HepG2 (cell line): ENCODE data around the gene RHOT2. TPM values are rescaled to one million over a fixed set of nuclear protein-coding genes. Genes with fewer than 3 reads are reported as not detected.
A peak's percentile ranks its signal among the peaks of the same experiment; 100 is the strongest.

Source experiments
- MIER2 ChIP-seq: IDR thresholded peaks from 2 replicates; pipeline ENCODE4 v1.6.1; 2016; ENCODE audit warnings: missing biosample characterization, missing genetic modification reagents
- PAX8 ChIP-seq: sonication (generic); formaldehyde crosslinking; IDR thresholded peaks from 2 replicates; pipeline ENCODE4 v1.8.0; 2022; ENCODE audit warnings: mild to moderate bottlenecking, missing genetic modification reagents, borderline replicate concordance
- SMC3 ChIP-seq: IDR thresholded peaks from 2 replicates; pipeline ENCODE4 v1.6.1; 2011; ENCODE audit warnings: low read length, improper control_type of control experiment
- STAG1 ChIP-seq: sonication (generic); formaldehyde crosslinking; IDR thresholded peaks from 2 replicates; pipeline ENCODE4 v1.4.0; 2020; ENCODE audit warnings: missing genetic modification reagents
- TAF1 ChIP-seq: sonication (generic); formaldehyde crosslinking; IDR thresholded peaks from 2 replicates; pipeline ENCODE4 v1.4.0; 2020; ENCODE audit warnings: missing genetic modification reagents
- XBP1 ChIP-seq: sonication (generic); formaldehyde crosslinking; IDR thresholded peaks from 2 replicates; pipeline ENCODE4 v1.5.0; 2020; ENCODE audit warnings: missing genetic modification reagents
- YY1 ChIP-seq: IDR thresholded peaks from 2 replicates; pipeline ENCODE4 v1.6.1; 2011; ENCODE audit warnings: low read length, low read depth, moderate library complexity, mild to moderate bottlenecking; ENCODE audit not compliant: insufficient read depth, insufficient replicate concordance
- ZNF333 ChIP-seq: sonication (generic); formaldehyde crosslinking; IDR thresholded peaks from 2 replicates; pipeline ENCODE4 v1.4.0; 2020; ENCODE audit warnings: mild to moderate bottlenecking, missing genetic modification reagents, borderline replicate concordance
- ZNF589 ChIP-seq: sonication (generic); formaldehyde crosslinking; conservative IDR thresholded peaks from 2 replicates; pipeline ENCODE4 v1.8.0; 2022; ENCODE audit warnings: mild to moderate bottlenecking, moderate library complexity, missing genetic modification reagents
- ZNF777 ChIP-seq: sonication (generic); formaldehyde crosslinking; IDR thresholded peaks from 2 replicates; pipeline ENCODE4 v1.4.0; 2020; ENCODE audit warnings: missing genetic modification reagents
- polyA plus RNA-seq, 8 experiments: library from polyadenylated mRNA; depleted of rRNA in 3 of 8; stranded (reverse) in 7 of 8; unstranded in 1 of 8; fragments of >200 nt; fragmentation: Illumina TruSeq in 4 of 8; extraction: Trizol in 4 of 8; gene quantifications; 2 replicates each; pipeline versions ENCODE4 v1.2.1 to v1.2.3, GENCODE V29; 2011 to 2016; ENCODE audit warnings: low read depth in 4 of 8, missing spikeins in 1 of 8, mixed read lengths in 1 of 8; ENCODE audit not compliant: insufficient read depth in 1 of 8
- total RNA-seq, 5 experiments: library from RNA; depleted of rRNA; stranded (reverse); fragments of >200 nt; fragmentation: Illumina TruSeq; extraction: Trizol; gene quantifications; 2 replicates each; pipeline ENCODE4 v1.2.3, GENCODE V29; 2016; ENCODE audit warnings: low read depth in 1 of 5
- TF ChIP-seq, protein P1 (sequence below): sonication (generic); formaldehyde crosslinking; IDR thresholded peaks from 2 replicates; pipeline ENCODE4 v1.5.0; 2020; ENCODE audit warnings: mild to moderate bottlenecking, missing genetic modification reagents
- TF ChIP-seq, protein P2 (sequence below), 2 experiments: sonication (generic) in 1 of 2; formaldehyde crosslinking in 1 of 2; IDR thresholded peaks; 2 replicates each; pipeline versions ENCODE4 v1.4.0 to v1.6.1; 2018 to 2020; ENCODE audit warnings: missing genetic modification reagents in 2 of 2, borderline replicate concordance in 1 of 2, low read depth in 1 of 2, mild to moderate bottlenecking in 1 of 2, missing biosample characterization in 1 of 2
- TF ChIP-seq, protein P3 (sequence below): IDR thresholded peaks from 2 replicates; pipeline ENCODE4 v1.4.0; 2020; ENCODE audit warnings: mild to moderate bottlenecking, missing genetic modification reagents
- TF ChIP-seq, protein P4 (sequence below): IDR thresholded peaks from 2 replicates; pipeline ENCODE4 v1.6.1; 2018; ENCODE audit warnings: missing genetic modification reagents, mild to moderate bottlenecking, missing compliant biosample characterization
- TF ChIP-seq, protein P5 (sequence below): sonication (generic); formaldehyde crosslinking; IDR thresholded peaks from 2 replicates; pipeline ENCODE4; 2020; ENCODE audit warnings: missing genetic modification reagents, mild to moderate bottlenecking, borderline replicate concordance

RHOT2 gene
- total and polyA plus RNA-seq, 2 of the 13 experiments (the other 11 are each of a cell fraction or from before 2014, with no cell fraction given) = 63.6 to 76.9 TPM

DNA sequence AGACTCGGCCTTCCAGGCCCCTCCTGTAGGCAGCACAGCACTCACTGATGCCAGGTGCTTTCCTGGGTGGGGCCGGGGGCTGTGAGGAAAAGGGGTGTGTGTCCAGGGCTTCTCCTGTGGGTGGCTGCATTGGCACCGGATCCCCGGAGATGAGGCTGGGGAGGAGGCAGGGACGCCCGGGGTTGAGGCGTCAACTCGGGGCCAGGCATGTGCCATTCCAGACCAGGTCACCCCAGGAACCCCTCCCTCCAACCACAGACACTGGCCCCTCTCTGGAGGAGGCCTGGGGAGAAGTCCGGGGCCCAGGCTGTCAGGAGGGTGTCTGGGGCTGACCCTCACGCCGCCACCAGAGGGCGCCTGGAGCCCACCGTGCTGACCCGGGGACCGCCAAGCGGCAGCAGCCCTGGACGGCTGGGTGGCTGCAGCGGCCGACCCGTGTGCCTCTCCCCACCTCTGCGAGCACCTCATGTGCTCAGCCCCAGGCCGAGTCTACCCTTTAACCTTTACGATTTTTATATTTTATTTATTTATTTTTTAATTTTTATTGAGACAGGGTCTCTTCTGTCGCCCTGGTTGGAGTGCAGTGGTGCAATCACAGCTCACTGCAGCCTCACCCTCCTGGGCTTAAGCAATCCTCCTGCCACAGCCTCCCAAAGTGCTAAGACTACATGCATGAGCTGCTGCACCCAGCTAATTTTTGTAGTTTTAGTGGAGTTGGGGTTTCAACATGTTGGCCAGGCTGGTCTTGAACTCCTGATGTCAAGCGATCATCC, 43.8 kb downstream of the RHOT2 start (continued):
- TF ChIP-seq, protein P1, sequence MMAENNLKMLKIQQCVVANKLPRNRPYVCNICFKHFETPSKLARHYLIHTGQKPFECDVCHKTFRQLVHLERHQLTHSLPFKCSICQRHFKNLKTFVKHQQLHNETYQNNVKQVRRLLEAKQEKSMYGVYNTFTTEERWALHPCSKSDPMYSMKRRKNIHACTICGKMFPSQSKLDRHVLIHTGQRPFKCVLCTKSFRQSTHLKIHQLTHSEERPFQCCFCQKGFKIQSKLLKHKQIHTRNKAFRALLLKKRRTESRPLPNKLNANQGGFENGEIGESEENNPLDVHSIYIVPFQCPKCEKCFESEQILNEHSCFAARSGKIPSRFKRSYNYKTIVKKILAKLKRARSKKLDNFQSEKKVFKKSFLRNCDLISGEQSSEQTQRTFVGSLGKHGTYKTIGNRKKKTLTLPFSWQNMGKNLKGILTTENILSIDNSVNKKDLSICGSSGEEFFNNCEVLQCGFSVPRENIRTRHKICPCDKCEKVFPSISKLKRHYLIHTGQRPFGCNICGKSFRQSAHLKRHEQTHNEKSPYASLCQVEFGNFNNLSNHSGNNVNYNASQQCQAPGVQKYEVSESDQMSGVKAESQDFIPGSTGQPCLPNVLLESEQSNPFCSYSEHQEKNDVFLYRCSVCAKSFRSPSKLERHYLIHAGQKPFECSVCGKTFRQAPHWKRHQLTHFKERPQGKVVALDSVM = peak; percentile 41; the same call in 1 of the 2 replicates
- TF ChIP-seq, protein P2, sequence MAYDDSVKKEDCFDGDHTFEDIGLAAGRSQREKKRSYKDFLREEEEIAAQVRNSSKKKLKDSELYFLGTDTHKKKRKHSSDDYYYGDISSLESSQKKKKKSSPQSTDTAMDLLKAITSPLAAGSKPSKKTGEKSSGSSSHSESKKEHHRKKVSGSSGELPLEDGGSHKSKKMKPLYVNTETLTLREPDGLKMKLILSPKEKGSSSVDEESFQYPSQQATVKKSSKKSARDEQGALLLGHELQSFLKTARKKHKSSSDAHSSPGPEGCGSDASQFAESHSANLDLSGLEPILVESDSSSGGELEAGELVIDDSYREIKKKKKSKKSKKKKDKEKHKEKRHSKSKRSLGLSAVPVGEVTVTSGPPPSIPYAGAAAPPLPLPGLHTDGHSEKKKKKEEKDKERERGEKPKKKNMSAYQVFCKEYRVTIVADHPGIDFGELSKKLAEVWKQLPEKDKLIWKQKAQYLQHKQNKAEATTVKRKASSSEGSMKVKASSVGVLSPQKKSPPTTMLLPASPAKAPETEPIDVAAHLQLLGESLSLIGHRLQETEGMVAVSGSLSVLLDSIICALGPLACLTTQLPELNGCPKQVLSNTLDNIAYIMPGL (CRISPR knock-in tag; IDR thresholded peaks at IDR 0.05; ENCODE audit: borderline replicate concordance in 1 of 2, low read depth in 1 of 2) = peak in 1 of 2 experiments; percentile 51; a peak in 1 of 4 replicates
- TF ChIP-seq SMC3 (peak; percentile 38; the same call in 1 of the 2 replicates), XBP1 (CRISPR knock-in tag) (no peak), ZNF589 (CRISPR knock-in tag) (no peak), PAX8 (CRISPR knock-in tag) (no peak), MIER2 (CRISPR knock-in tag) (0 out of 2 replicates have a peak, but pooled peaks have one; percentile 21), STAG1 (CRISPR knock-in tag) (peak; percentile 96), ZNF777 (CRISPR knock-in tag) (peak; percentile 74), ZNF333 (CRISPR knock-in tag) (0 out of 2 replicates have a peak, but pooled peaks have one; percentile 28), YY1 (peak; percentile 46), TAF1 (no peak)
- TF ChIP-seq, protein P3, sequence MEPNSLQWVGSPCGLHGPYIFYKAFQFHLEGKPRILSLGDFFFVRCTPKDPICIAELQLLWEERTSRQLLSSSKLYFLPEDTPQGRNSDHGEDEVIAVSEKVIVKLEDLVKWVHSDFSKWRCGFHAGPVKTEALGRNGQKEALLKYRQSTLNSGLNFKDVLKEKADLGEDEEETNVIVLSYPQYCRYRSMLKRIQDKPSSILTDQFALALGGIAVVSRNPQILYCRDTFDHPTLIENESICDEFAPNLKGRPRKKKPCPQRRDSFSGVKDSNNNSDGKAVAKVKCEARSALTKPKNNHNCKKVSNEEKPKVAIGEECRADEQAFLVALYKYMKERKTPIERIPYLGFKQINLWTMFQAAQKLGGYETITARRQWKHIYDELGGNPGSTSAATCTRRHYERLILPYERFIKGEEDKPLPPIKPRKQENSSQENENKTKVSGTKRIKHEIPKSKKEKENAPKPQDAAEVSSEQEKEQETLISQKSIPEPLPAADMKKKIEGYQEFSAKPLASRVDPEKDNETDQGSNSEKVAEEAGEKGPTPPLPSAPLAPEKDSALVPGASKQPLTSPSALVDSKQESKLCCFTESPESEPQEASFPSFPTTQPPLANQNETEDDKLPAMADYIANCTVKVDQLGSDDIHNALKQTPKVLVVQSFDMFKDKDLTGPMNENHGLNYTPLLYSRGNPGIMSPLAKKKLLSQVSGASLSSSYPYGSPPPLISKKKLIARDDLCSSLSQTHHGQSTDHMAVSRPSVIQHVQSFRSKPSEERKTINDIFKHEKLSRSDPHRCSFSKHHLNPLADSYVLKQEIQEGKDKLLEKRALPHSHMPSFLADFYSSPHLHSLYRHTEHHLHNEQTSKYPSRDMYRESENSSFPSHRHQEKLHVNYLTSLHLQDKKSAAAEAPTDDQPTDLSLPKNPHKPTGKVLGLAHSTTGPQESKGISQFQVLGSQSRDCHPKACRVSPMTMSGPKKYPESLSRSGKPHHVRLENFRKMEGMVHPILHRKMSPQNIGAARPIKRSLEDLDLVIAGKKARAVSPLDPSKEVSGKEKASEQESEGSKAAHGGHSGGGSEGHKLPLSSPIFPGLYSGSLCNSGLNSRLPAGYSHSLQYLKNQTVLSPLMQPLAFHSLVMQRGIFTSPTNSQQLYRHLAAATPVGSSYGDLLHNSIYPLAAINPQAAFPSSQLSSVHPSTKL (CRISPR knock-in tag) = no peak
- TF ChIP-seq, protein P4, sequence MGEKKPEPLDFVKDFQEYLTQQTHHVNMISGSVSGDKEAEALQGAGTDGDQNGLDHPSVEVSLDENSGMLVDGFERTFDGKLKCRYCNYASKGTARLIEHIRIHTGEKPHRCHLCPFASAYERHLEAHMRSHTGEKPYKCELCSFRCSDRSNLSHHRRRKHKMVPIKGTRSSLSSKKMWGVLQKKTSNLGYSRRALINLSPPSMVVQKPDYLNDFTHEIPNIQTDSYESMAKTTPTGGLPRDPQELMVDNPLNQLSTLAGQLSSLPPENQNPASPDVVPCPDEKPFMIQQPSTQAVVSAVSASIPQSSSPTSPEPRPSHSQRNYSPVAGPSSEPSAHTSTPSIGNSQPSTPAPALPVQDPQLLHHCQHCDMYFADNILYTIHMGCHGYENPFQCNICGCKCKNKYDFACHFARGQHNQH = peak; percentile 25; the same call in 1 of the 2 replicates
- TF ChIP-seq, protein P5, sequence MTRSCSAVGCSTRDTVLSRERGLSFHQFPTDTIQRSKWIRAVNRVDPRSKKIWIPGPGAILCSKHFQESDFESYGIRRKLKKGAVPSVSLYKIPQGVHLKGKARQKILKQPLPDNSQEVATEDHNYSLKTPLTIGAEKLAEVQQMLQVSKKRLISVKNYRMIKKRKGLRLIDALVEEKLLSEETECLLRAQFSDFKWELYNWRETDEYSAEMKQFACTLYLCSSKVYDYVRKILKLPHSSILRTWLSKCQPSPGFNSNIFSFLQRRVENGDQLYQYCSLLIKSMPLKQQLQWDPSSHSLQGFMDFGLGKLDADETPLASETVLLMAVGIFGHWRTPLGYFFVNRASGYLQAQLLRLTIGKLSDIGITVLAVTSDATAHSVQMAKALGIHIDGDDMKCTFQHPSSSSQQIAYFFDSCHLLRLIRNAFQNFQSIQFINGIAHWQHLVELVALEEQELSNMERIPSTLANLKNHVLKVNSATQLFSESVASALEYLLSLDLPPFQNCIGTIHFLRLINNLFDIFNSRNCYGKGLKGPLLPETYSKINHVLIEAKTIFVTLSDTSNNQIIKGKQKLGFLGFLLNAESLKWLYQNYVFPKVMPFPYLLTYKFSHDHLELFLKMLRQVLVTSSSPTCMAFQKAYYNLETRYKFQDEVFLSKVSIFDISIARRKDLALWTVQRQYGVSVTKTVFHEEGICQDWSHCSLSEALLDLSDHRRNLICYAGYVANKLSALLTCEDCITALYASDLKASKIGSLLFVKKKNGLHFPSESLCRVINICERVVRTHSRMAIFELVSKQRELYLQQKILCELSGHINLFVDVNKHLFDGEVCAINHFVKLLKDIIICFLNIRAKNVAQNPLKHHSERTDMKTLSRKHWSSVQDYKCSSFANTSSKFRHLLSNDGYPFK (CRISPR knock-in tag) = peak; percentile 87; the same call in 1 of the 2 replicates
